T-helper 2 cell treated with Interferon-gamma antibody and Interleukin-4, amounts not matched to agents 100 ng/mL and 5 ng/mL, for 36 hours (primary cell): ENCODE data around the gene AFP. TPM values are rescaled to one million over a fixed set of nuclear protein-coding genes. Genes with fewer than 3 reads are reported as not detected.

Experiments used
- intact Hi-C: fragments of 100-400 bp; cut with micrococcal nuclease; formaldehyde crosslinking; loops from one replicate; pipeline ENCODE4 v1.15.1; 2023
- total RNA-seq: library from RNA; stranded (reverse); gene quantifications from 2 replicates; pipeline ENCODE4 v1.2.3, GENCODE V29; 2022

Gene AFP
- total RNA-seq, 1 donor from 2014 or later = not detected

- intact Hi-C loops = no loop called here
Observed at GRCh38 chr4:73458184-73459047, 22.4 kb downstream of the AFP start.

GRCh38 chr4:73459048-73459421 is 23.0 kb downstream of the AFP start:
- intact Hi-C loops = no loop called here

- intact Hi-C loops = no loop called here
Observed at GRCh38 chr4:73460913-73461522, 25.0 kb downstream of the AFP start.

- intact Hi-C loops = no loop called here
Observed at GRCh38 chr4:73468170-73468569, 32.1 kb downstream of the AFP start.

GRCh38 chr4:73470728-73471127 is 34.7 kb downstream of the AFP start:
- intact Hi-C loops = no loop called here

GRCh38 chr4:73477176-73477575 is 41.2 kb downstream of the AFP start:
- intact Hi-C loops = no loop called here

- intact Hi-C loops = no loop called here
Observed at GRCh38 chr4:73479323-73479722, 43.3 kb downstream of the AFP start.

- intact Hi-C loops = no loop called here
Observed at GRCh38 chr4:73481358-73481757, 45.3 kb downstream of the AFP start, which contains the start of gene AFM. AFM (plus strand) TSS chr4:73481745; CDS start chr4:73481776, 31 bp downstream.

- intact Hi-C loops = no loop called here
Observed at GRCh38 chr4:73485085-73485484, 49.1 kb downstream of the AFP start.

GRCh38 chr4:73485596-73485995 is 49.6 kb downstream of the AFP start:
- intact Hi-C loops = no loop called here

GRCh38 chr4:73486497-73486896 is 50.5 kb downstream of the AFP start:
- intact Hi-C loops = no loop called here

GRCh38 chr4:73487233-73487632 is 51.2 kb downstream of the AFP start:
- intact Hi-C loops = no loop called here

- intact Hi-C loops = no loop called here
Observed at GRCh38 chr4:73499996-73500765, 64.2 kb downstream of the AFP start.

- intact Hi-C loops = no loop called here
Observed at GRCh38 chr4:73501664-73502265, 65.7 kb downstream of the AFP start.

GRCh38 chr4:73505567-73505966 is 69.5 kb downstream of the AFP start:
- intact Hi-C loops = no loop called here

Other genes starting within 250 kb of the AFP start
- 60.1 and 60.8 TPM in 2 replicates for gene ANKRD17, start 177.4 kb upstream of the AFP start, total RNA-seq
- gene ALB, start 31.9 kb upstream of the AFP start, total RNA-seq = not detected in 2 replicates
- not detected in 2 replicates for gene AFM, start 45.5 kb downstream of the AFP start, total RNA-seq
- gene RASSF6, start 184.2 kb downstream of the AFP start, total RNA-seq = not detected in 2 replicates